SH-SY5Y (cell line): ENCODE data around the gene IFNAR2.

Experiments
- GATA2 ChIP-seq: IDR thresholded peaks from 2 replicates; pipeline ENCODE4 v1.6.1; 2011; ENCODE audit warnings: mild to moderate bottlenecking, low read depth, low read length
- GATA3 ChIP-seq: IDR thresholded peaks from 2 replicates; pipeline ENCODE4 v1.6.1; 2011; ENCODE audit warnings: low read depth, mild to moderate bottlenecking, low read length, moderate library complexity

The IFNAR2 gene

DNA sequence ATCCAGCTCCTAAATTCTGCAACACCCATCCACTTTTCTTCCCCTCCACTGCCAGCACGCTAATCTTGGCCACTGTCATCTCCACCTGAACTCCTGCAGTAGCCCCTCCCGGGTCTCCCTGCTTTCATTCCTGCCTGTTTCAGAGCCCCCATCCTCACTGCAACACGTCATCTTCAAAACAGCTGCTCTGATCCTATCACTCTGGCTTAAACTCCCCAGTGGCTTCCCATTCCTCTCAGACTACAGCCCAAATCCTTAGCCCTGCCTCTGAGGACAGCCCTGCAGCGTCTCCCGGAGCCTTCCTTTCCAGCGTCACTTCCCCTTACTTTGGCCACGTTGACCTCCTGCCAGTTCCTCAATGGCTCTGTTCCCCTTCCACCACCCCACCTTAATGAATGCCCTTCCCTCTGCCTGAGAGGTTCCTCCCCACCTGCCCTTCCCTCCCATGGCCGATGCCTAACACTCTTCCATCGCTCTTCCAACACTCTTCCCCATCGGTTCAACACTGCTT, 22.9 kb upstream of the IFNAR2 start:
- TF ChIP-seq GATA2: no peak
- no peak for TF ChIP-seq GATA3

GRCh38 chr21:33207449-33208149, 22.1 kb upstream of the IFNAR2 start:
- no peak for TF ChIP-seq GATA3
- TF ChIP-seq GATA2: no peak

GRCh38 chr21:33208534-33208933, 21.2 kb upstream of the IFNAR2 start:
- no peak for TF ChIP-seq GATA2
- TF ChIP-seq GATA3: no peak

GRCh38 chr21:33211305-33211704, 18.4 kb upstream of the IFNAR2 start:
- TF ChIP-seq GATA2 (no peak), GATA3 (no peak)

DNA sequence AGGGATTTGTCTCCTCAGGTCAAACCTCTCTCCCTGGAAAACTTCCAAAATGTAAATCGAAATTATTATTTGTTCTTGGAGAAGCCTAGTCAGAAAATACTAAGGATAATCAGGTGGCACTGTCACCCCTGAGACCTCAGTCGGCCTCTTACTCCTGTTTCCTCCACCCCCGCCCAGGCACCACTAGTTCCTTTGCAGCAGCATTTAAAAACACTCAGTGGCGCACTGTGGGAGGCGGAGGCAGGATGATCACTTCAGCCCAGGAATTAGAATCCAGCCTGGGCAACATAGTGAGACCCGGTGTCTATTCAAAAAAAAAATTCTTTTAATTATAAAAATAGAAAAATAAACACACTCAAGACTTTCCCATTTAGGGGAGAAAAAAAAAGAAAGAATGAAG, 18.0 kb upstream of the IFNAR2 start:
- TF ChIP-seq GATA3: no peak
- TF ChIP-seq GATA2: no peak

- no peak for TF ChIP-seq GATA3
- TF ChIP-seq GATA2: no peak
Observed at GRCh38 chr21:33212159-33212851, 17.4 kb upstream of the IFNAR2 start.

- no peak for TF ChIP-seq GATA2
- no peak for TF ChIP-seq GATA3
Observed at GRCh38 chr21:33214056-33214455, 15.7 kb upstream of the IFNAR2 start.

DNA sequence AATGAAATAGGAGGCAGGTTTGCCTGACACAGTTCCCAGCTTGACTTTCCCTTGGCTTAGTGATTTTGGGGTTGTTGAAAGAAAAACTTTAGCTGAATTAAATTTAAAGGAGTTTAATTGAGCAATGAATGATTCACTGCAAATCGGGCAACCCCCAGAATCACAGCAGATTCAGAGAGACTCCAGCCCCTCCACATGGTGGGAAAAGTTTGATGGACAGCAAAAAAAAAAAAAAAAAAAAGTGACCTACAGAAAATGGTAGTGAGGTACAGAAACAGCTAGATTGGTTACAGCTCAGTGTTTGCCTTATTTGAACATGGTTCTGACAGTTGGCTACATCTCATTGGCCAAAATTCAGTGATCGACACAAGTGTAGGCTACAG, 12.6 kb upstream of the IFNAR2 start:
- no peak for TF ChIP-seq GATA2
- no peak for TF ChIP-seq GATA3

DNA sequence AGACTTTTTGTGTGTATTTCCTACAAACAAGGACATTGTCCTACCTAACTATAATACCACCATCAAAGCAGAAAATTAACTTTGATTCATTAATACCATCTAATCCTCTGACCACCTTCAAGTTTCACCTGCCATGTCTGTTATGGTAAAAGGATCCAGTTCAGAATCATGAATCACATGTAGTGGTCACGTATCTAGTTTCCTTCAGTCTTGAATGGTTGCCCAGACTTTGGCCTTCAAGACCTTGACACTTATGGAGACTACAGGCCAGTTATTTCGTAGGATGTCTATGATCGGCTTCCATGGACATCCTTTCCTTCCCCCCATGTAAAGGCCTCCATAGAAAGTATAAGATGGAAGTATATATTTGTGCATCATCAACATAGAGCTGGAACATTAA, 10.4 kb upstream of the IFNAR2 start:
- TF ChIP-seq GATA2: no peak
- no peak for TF ChIP-seq GATA3

DNA sequence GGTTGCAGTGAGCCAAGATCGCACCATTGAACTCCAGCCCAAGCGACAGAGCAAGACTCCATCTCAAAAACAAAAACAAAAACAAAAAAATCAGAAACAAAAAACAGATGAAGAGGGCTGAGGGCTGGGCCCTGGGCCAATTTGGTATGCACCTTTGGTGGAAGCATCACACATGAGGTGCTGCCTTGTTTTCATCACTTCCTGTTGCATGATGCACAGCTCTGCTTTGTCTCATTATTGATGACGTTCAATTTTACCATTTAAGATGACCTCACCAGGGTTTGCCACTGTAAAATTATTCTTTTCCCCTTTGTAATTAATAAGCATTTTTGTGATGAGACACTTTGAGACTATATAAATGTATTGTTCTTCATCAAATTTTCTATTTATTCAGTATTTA, 9.8 kb upstream of the IFNAR2 start:
- TF ChIP-seq GATA2: no peak
- TF ChIP-seq GATA3: no peak

- TF ChIP-seq GATA2: no peak
- TF ChIP-seq GATA3: no peak
Observed at GRCh38 chr21:33228455-33228854, 1.3 kb upstream of the IFNAR2 start.

- no peak for TF ChIP-seq GATA3
- TF ChIP-seq GATA2: no peak
Observed at GRCh38 chr21:33229099-33229783, 497 bp upstream of the IFNAR2 start.

DNA sequence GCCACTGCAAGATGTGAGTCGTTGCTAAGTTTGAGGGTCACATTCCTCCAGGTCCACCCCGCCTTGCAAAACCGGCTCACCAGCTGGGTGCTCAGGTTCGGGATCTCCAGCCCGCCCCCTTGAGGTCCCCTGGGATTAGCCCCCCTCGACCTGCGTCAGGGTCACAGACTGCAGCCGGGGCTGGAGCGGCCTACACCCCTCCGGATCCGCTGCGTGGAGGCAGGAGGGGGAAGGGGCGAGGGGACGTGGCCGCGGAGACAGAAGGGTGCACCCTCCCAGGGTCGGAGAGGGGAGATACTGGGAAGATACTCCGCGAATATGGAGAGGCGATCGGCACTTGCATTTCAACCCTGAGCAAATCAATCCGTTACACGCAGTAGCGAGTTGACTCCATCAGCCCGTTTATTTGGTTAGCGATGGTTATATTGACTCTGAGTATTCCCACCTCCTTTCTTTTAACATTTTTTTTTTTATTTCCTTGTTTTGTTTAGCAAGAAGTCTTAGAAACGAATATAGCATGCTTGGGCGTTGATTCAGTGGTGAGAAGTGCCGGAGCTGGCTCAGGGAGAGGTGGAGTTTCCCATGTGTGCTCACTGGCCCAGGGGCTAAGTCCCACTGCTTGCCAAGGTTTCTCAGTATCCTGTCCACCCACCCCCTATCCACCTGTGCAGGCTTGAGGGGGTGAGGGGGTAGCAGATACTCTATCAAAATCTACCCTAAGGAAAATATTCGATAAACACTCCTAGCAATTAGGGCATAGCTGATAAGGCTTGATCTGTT, 997 bp downstream of the IFNAR2 start:
- TF ChIP-seq GATA2: no peak
- no peak for TF ChIP-seq GATA3

DNA sequence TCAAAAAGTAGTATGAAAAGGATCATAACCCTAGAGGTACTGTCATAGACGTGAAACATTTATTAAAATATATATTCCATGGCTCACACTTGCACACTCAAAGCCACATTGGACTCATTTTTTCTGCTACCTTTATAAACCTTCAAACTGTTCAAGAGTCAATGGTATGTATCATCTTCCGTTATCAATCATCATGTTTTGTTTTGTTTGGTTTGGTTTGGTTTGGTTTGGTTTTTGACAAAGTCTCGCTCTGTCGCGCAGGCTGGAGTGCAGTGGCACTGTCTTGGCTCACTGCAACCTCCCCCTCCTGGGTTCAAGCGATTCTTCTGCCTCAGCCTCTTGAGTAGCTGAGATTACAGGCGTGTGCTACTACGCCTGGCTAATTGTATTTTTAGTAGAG, 1.8 kb downstream of the IFNAR2 start:
- no peak for TF ChIP-seq GATA2
